ENCODE data around the gene HDAC1.

HDAC1 gene

GRCh38 chr1:32380057-32380456 is 88.2 kb downstream of the HDAC1 start:
- DNase-seq: no peak

Data from NCI-H1436 treated with DMSO at 0.1 percent for 48 hours (cell line).